Keratinocyte (primary cell): ENCODE data around the gene PLCD1. TPM values are rescaled to one million over a fixed set of nuclear protein-coding genes. Genes with fewer than 3 reads are reported as not detected.

Experiments
- DNase-seq: peaks from one replicate; pipeline ENCODE4 v3.0.0-alpha.2; 2011; ENCODE audit warnings: low read depth, missing footprints, low spot score
- FAIRE-seq: peaks from 2 replicates; lab custom pipeline; 2011; peaks lifted over from hg19 to GRCh38; lab: Jason Lieb, UNC
- H2AFZ ChIP-seq: 2 replicates; pipeline ENCODE4 v1.6.0; 2012; ENCODE audit warnings: low read length, control low read depth, inconsistent platforms; ENCODE audit not compliant: control insufficient read depth
- H3K27ac ChIP-seq: 2 replicates; pipeline ENCODE4 v1.5.1; 2011; ENCODE audit warnings: low read length; ENCODE audit not compliant: control insufficient read depth, insufficient read depth
- H3K27me3 ChIP-seq: 3 replicates; pipeline ENCODE4 v1.6.0; 2011; ENCODE audit warnings: low read length; ENCODE audit not compliant: control insufficient read depth, insufficient read depth; ENCODE audit errors: extremely low read depth
- H3K36me3 ChIP-seq, 2 experiments: 2 replicates in 1 of 2; 3 replicates in 1 of 2; pipeline ENCODE4 v1.5.1; 2011; ENCODE audit warnings: low read length in 2 of 2, mild to moderate bottlenecking in 1 of 2; ENCODE audit not compliant: control insufficient read depth in 2 of 2, insufficient read depth in 2 of 2; ENCODE audit errors: extremely low read depth in 1 of 2
- H3K4me1 ChIP-seq: 3 replicates; pipeline ENCODE4 v1.5.1; 2011; ENCODE audit warnings: low read length; ENCODE audit not compliant: control insufficient read depth, insufficient read depth; ENCODE audit errors: extremely low read depth
- H3K4me2 ChIP-seq: 3 replicates; pipeline ENCODE4 v1.6.0; 2011; ENCODE audit warnings: low read depth, low read length; ENCODE audit not compliant: control insufficient read depth, insufficient read depth; ENCODE audit errors: extremely low read depth
- H3K4me3 ChIP-seq, 3 experiments: fragments of 200-600 bp in 1 of 3; sonication (generic) in 1 of 3; 2 replicates in 2 of 3; 3 replicates in 1 of 3; pipeline ENCODE4 v1.5.1; 2011 to 2016; ENCODE audit warnings: low read length in 3 of 3, mild to moderate bottlenecking in 3 of 3, control low read depth in 2 of 3, inconsistent platforms in 1 of 3, low read depth in 1 of 3, mixed read lengths in 1 of 3, mixed run types in 1 of 3, moderate library complexity in 1 of 3; ENCODE audit not compliant: control insufficient read depth in 2 of 3, insufficient read depth in 2 of 3; ENCODE audit errors: extremely low read depth in 1 of 3
- H3K79me2 ChIP-seq: 2 replicates; pipeline ENCODE4 v1.6.0; 2012; ENCODE audit warnings: low read length; ENCODE audit not compliant: control insufficient read depth, insufficient read depth
- H3K9ac ChIP-seq: 3 replicates; pipeline ENCODE4 v1.6.0; 2011; ENCODE audit warnings: low read length; ENCODE audit not compliant: control insufficient read depth, insufficient read depth; ENCODE audit errors: extremely low read depth
- H3K9me1 ChIP-seq: 3 replicates; pipeline ENCODE4 v1.6.0; 2011; ENCODE audit warnings: low read length; ENCODE audit not compliant: control insufficient read depth, insufficient read depth; ENCODE audit errors: extremely low read depth
- H3K9me3 ChIP-seq: 2 replicates; pipeline ENCODE4 v1.5.1; 2012; ENCODE audit warnings: low read depth, low read length; ENCODE audit not compliant: control insufficient read depth
- H4K20me1 ChIP-seq: 3 replicates; pipeline ENCODE4 v1.6.0; 2011; ENCODE audit warnings: low read length; ENCODE audit not compliant: control insufficient read depth, insufficient read depth; ENCODE audit errors: extremely low read depth
- CTCF ChIP-seq, 3 experiments: IDR thresholded peaks in 1 of 3; conservative IDR thresholded peaks in 1 of 3; optimal IDR thresholded peaks in 1 of 3; 2 replicates in 2 of 3; 3 replicates in 1 of 3; pipeline versions ENCODE3 to v1.5.1; 2011; ENCODE audit warnings: low read length in 3 of 3, mild to moderate bottlenecking in 3 of 3, moderate library complexity in 2 of 3, control low read depth in 1 of 3, inconsistent platforms in 1 of 3; ENCODE audit not compliant: insufficient read depth in 2 of 3; ENCODE audit errors: extremely low read depth in 1 of 3
- EZH2 ChIP-seq: IDR thresholded peaks from one replicate; pipeline ENCODE4 v1.6.1; 2012; ENCODE audit warnings: inconsistent platforms, mild to moderate bottlenecking, low read length, moderate library complexity
- dilution Hi-C: fragments of 300-500 bp; cut with MboI; formaldehyde crosslinking; loops from one replicate; pipeline ENCODE4 v1.7.0; 2020; ENCODE audit warnings: low sequenced_read_pairs; ENCODE audit not compliant: extremely low pct_ligation_motif_present
- polyA plus RNA-seq, 5 experiments: library from polyadenylated mRNA; depleted of rRNA in 3 of 5; stranded (reverse) in 3 of 5; stranded (forward) in 1 of 5; unstranded in 1 of 5; fragments of >200 nt; gene quantifications; 1 replicate in 1 of 5; 2 replicates in 3 of 5; 3 replicates in 1 of 5; pipeline versions ENCODE4 v1.2.1 to v1.2.3, GENCODE V29; 2011 to 2012; ENCODE audit warnings: missing spikeins in 2 of 5, low read depth in 1 of 5, low replicate concordance in 1 of 5

Gene PLCD1
- polyA plus RNA-seq, 1 donor (not counting 4 experiments of a cell fraction or from before 2014, with no cell fraction given), result 26.0 TPM

GRCh38 chr3:37991823-37992222, 37.6 kb downstream of the PLCD1 start:
- no peak overlapping the region for H2AFZ ChIP-seq
- H3K9me3 ChIP-seq, result no peaks in the 10 kb centered on the region
- H3K79me2 ChIP-seq, result no peaks in the 10 kb centered on the region
- H3K4me3 ChIP-seq, result no peak overlapping the region
- no peaks in the 10 kb centered on the region for H3K9me1 ChIP-seq
- no peaks in the 10 kb centered on the region for H4K20me1 ChIP-seq
- FAIRE-seq (no peak), DNase-seq (no peak)
- no peak overlapping the region for H3K27ac ChIP-seq
- H3K27me3 ChIP-seq, result no peaks in the 10 kb centered on the region
- TF ChIP-seq EZH2 (no peak), CTCF (optimal IDR thresholded peaks at IDR 0.05 in 1 of 3, IDR thresholded peaks at IDR 0.05 in 1 of 3, conservative IDR thresholded peaks at IDR 0.05 in 1 of 3; ENCODE audit: extremely low read depth in 1 of 3, insufficient read depth in 2 of 3, low read length in 3 of 3) (no peak)
- H3K4me1 ChIP-seq, result peaks cover 19% of the 10 kb centered on the region
- H3K9ac ChIP-seq, result no peak overlapping the region
- H3K36me3 ChIP-seq, result no peaks in the 10 kb centered on the region
- dilution Hi-C loops, result no loop called here
- no peak overlapping the region for H3K4me2 ChIP-seq

- Histone ChIP-seq H3K9me1 (no peaks in the 10 kb centered on the region), H3K4me3 (no peak overlapping the region), H3K4me2 (no peak overlapping the region), H3K9ac (no peak overlapping the region), H2AFZ (no peak overlapping the region), H3K36me3 (no peaks in the 10 kb centered on the region), H3K79me2 (no peaks in the 10 kb centered on the region), H3K4me1 (peaks cover 19% of the 10 kb centered on the region), H3K27me3 (no peaks in the 10 kb centered on the region), H3K9me3 (no peaks in the 10 kb centered on the region), H3K27ac (no peak overlapping the region), H4K20me1 (no peaks in the 10 kb centered on the region)
- dilution Hi-C loops, result no loop called here
- DNase-seq (no peak), FAIRE-seq (no peak)
- TF ChIP-seq CTCF (optimal IDR thresholded peaks at IDR 0.05 in 1 of 3, IDR thresholded peaks at IDR 0.05 in 1 of 3, conservative IDR thresholded peaks at IDR 0.05 in 1 of 3; ENCODE audit: extremely low read depth in 1 of 3, insufficient read depth in 2 of 3, low read length in 3 of 3) (no peak), EZH2 (no peak)
Measured at GRCh38 chr3:37991109-37991508, 38.3 kb downstream of the PLCD1 start.
